ENCODE results near the gene PRXL2B. TPM values are rescaled to one million over a fixed set of nuclear protein-coding genes. Genes with fewer than 3 reads are reported as not detected.
"Not testable (repeated sequence)": the region's sequence is repeated elsewhere in the genome, so short reads cannot be mapped to it uniquely, and the experiment has no call there.

PRXL2B gene
- total RNA-seq, 2 donors from 2014 or later: 27.4 to 36.3 TPM

DNA sequence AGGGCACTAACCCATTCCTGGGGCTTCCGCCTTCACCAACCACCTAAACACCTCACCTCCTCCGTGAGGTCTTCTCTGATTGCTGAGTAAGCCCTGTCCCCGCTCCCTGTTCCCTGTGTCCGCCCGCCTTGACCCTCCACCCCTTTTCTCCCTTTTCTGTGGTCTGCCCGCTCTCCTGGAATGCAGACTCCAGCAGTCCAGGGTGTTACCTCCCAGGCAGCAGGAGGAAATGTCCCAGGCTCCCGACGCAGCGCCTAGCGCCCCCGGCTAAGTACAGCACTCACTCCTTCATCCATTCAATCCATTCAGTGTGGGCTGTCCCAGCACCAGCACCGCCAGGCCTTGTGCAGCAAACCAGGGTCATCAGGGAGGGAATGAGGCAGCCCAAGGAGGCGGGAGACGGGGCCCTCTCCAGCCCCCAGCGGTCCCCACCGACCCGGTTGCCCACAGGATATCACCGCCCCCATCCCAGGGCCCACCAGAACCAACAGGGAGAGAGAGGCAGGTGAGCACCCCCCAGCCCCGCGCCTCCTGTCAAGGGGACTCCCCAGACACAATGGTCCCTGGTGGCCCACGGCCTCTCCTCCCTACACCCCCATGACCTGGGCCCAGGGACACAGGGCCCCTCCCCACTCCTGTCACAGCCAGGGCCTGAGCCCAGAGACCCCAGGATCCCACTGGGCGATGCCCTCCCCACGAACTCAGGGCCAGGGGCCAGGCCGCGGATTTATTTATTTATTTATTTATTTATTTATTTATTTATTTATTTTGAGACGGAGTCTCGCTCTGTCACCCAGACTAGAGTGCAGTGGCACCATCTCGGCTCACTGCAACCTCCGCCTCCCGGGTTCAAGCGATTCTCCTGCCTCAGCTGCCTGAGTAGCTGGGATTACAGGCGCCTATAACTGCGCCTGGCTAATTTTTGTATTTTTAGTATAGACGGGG lies 20.2 kb upstream of the PRXL2B start:
- H3K27ac Mint-ChIP-seq: no peak overlapping the region
- H3K27me3 Mint-ChIP-seq: no peaks in the 10 kb centered on the region
- no peak overlapping the region for H3K4me3 Mint-ChIP-seq
- H3K9me3 Mint-ChIP-seq: no peaks in the 10 kb centered on the region
- no peak for ATAC-seq (replicated peaks)
- peaks cover 2% of the 10 kb centered on the region for H3K4me1 Mint-ChIP-seq
- peaks cover 24% of the 10 kb centered on the region for H3K36me3 Mint-ChIP-seq (ENCODE audit: low read depth)

DNA sequence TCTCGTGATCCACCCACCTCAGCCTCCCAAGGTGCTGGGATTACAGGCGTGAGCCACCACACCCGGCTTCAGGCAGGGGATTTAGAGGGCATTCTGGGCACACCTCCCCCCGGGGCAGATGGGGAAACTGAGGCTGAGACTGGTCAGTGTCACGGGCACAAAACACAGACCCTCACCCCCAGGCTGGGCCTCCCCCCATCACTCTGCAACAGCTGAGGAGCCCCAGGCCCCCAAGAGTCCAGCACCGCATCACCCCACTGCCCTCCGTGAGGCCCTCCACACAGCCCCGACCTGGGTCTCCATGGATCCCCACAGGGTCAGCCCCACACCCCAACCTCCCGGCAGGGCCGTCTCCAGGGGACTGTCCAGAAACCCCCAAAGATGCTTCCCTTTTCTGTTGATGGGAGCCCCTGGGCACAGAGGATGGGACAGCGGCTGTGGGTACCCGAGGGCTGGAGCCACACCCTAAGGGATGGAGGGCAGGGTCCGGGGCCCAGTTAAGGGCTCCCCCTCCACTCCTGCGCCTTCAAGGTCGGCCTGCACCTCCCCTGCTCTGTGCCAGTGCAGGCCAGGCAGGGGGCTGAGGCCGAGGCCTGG lies 19.4 kb upstream of the PRXL2B start:
- Mint-ChIP-seq H3K4me3 (no peak overlapping the region), H3K36me3 (ENCODE audit: low read depth) (peaks cover 17% of the 10 kb centered on the region), H3K4me1 (no peaks in the 10 kb centered on the region), H3K27ac (no peak overlapping the region), H3K27me3 (no peaks in the 10 kb centered on the region), H3K9me3 (no peaks in the 10 kb centered on the region)
- ATAC-seq (replicated peaks): peak; percentile 8

- not testable (repeated sequence) for H3K9me3 Mint-ChIP-seq; H3K36me3 Mint-ChIP-seq (ENCODE audit: low read depth); H3K27me3 Mint-ChIP-seq; H3K4me1 Mint-ChIP-seq; H3K27ac Mint-ChIP-seq; H3K4me3 Mint-ChIP-seq
- ATAC-seq (replicated peaks): peak; percentile 34
Observed at GRCh38 chr1:2568187-2568816, 18.3 kb upstream of the PRXL2B start.

DNA sequence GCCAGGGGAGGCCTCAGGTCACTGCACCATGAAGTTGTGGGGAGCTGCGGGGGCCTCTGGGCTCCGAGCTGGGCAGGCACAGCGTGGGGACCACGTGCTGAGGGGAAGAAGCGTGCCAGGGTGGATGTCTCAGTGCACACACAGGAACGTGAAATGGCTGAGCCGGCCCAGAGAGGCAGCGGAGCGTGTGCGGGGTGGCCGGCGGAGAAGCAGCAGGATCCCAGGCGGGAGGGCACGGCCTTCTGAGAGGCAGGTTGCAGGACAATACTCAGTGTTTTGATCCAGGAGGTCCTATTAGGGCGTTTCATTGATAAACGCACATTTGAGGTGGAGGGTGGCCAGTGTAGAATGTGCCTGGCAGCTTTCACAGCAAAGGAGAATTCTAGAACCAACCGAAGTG lies 17.5 kb upstream of the PRXL2B start:
- peaks cover 4% of the 10 kb centered on the region for H3K36me3 Mint-ChIP-seq (ENCODE audit: low read depth)
- H3K4me1 Mint-ChIP-seq: peaks cover 5% of the 10 kb centered on the region
- peaks cover 11% of the 10 kb centered on the region for H3K9me3 Mint-ChIP-seq
- no peak overlapping the region for H3K4me3 Mint-ChIP-seq
- no peak for ATAC-seq (replicated peaks)
- no peaks in the 10 kb centered on the region for H3K27me3 Mint-ChIP-seq
- no peak overlapping the region for H3K27ac Mint-ChIP-seq

- H3K4me1 Mint-ChIP-seq; H3K27me3 Mint-ChIP-seq; H3K4me3 Mint-ChIP-seq; ATAC-seq (replicated peaks); H3K36me3 Mint-ChIP-seq (ENCODE audit: low read depth); H3K27ac Mint-ChIP-seq: not testable (repeated sequence)
- peaks cover 11% of the 10 kb centered on the region for H3K9me3 Mint-ChIP-seq
Observed at GRCh38 chr1:2569703-2570102, 16.9 kb upstream of the PRXL2B start.

DNA sequence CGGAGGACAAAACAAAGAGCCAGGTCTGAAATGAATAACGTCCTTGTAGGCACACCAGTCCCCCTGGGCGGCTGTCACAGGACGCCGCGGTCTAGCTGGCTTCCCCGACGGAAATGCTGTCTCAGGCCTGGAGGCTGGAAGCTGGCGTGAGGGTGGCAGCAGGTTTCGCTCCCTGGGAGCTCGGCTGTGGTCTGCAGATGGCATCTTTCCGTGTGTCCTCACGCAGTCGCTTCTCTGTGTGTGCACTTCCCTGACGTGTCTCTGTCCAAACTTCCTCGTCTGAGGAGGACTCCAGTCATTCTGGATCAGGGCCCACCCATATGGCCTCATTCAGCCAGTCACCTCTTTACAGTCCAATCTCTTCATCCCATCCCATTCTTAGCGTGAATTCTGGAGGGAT lies 16.2 kb upstream of the PRXL2B start:
- Mint-ChIP-seq H3K27ac (no peak overlapping the region), H3K36me3 (ENCODE audit: low read depth) (peaks cover 4% of the 10 kb centered on the region), H3K9me3 (peaks cover 11% of the 10 kb centered on the region), H3K4me1 (peaks cover 5% of the 10 kb centered on the region), H3K4me3 (no peak overlapping the region), H3K27me3 (no peaks in the 10 kb centered on the region)
- ATAC-seq (replicated peaks): no peak

DNA sequence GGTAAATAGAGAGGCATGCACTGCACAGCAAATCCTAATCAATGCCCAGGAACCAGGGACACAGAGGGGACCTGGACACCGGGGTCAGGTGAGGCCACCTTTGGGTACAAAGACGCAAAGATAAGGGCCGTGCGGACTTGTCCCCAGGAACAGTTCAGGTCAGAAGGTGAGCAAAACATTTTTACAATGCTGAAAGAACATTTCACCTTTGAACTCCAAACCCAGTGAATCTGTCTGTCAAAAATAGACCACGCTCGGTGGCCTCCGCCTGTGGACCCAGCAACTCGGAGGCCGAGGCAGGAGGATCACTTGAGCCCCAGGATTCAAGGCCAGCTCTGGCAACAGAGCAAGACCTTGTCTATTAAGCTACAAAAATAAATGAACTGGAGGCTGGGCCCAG lies 15.2 kb upstream of the PRXL2B start:
- Mint-ChIP-seq H3K4me3 (no peak overlapping the region), H3K27ac (no peak overlapping the region), H3K36me3 (ENCODE audit: low read depth) (peaks cover 4% of the 10 kb centered on the region), H3K4me1 (peaks cover 5% of the 10 kb centered on the region), H3K27me3 (no peaks in the 10 kb centered on the region), H3K9me3 (peaks cover 11% of the 10 kb centered on the region)
- ATAC-seq (replicated peaks): no peak

DNA sequence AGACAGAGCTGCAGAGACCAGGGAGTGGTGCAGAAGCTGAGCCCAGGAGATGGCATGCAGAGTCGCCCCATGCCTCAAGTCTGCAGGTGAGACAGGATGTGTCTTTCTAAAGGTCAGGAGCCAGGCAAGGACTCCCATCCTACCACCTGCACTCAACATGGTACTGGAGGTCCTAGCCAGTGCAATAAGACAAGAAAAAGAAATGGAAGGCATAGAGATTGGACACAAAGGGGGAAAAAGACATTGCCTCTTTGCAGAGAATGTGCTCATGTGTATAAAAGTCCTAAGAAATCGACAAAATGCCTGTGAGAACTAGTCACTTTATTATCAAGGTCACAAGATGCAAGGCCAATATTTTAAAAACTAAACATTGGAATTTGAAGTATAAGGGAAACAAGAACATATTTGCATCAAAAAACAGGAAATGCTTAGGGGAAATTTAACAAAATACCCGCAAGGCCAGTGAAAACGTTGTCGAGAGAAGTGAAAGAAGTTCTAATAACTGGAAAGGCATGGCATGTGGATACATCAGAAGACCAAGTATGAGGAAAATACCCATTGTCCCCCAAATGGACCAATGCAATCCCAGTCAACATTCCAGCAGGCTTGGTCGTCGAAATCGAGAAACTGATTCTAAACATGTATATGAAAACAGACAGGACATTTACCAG lies 13.2 kb upstream of the PRXL2B start:
- no peaks in the 10 kb centered on the region for H3K36me3 Mint-ChIP-seq (ENCODE audit: low read depth)
- H3K4me1 Mint-ChIP-seq: peaks cover 5% of the 10 kb centered on the region
- H3K27me3 Mint-ChIP-seq: no peaks in the 10 kb centered on the region
- H3K4me3 Mint-ChIP-seq: no peak overlapping the region
- H3K9me3 Mint-ChIP-seq: peaks cover 11% of the 10 kb centered on the region
- H3K27ac Mint-ChIP-seq: no peak overlapping the region
- ATAC-seq (replicated peaks): no peak

DNA sequence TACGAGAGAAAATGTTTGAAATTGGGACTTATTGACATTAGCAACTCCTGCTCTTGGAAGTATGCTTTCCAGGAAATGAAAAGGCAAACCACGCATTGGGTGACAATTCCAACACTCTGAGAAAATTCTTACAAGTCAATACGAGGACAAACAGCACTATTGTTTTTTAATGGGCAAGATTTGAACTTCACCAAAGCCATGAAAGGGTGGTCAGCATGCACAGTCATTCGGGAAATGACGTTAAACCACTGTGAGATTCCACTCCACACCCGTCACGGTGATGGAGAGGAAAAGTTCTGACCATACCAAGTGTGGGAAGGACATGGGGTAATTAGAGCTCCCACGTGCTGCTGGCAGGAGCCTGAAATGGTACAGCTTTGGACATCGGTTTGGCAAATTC lies 12.2 kb upstream of the PRXL2B start:
- Mint-ChIP-seq H3K36me3 (ENCODE audit: low read depth) (no peaks in the 10 kb centered on the region), H3K4me1 (peaks cover 13% of the 10 kb centered on the region), H3K9me3 (peaks cover 15% of the 10 kb centered on the region), H3K27ac (no peak overlapping the region), H3K27me3 (no peaks in the 10 kb centered on the region), H3K4me3 (no peak overlapping the region)
- ATAC-seq (replicated peaks): no peak

DNA sequence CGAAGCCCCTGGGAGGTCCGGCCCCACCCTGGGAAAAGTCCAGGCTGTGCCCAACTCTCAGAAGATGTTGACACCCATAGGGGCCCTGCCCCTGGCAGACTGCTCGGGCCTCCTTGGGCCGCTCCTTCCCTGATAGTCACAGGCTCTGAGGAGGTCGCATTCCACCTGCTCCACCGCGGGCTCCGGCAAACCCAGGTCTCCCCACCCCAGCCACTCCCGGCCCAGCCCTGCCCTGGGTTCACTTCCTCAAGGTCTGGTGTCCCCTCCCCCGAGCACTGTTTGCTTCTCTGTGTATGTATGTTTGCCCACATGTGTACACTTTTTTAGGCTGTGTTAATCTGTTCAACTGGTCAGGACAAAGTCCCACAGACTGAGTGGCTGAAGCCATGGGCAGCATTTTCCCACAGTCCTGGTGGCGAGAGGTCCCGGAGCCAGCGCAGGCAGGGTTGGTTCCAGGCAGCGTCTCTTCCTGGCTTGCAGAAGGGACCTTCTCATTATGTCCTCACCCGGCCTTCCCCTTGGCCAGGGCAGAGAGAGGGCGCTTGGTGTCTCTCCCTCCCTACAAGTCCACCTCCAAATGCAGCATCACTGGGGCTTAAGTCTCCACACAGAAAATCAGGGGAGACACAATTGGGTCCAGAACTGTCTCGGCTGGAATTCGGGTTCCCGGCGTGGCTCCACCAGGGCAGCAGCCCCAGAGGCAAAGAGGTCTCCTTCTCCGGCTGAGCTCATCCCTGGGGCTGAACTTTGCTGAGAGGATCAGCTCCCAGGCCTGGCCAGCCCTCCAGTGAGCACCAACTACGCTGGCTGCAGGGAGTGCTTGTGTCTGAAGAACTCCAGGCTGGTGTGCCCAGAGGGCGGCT lies 10.5 kb upstream of the PRXL2B start:
- no peak for ATAC-seq (replicated peaks)
- Mint-ChIP-seq H3K4me3 (peak overlapping the region; percentile 76), H3K4me1 (peaks cover 26% of the 10 kb centered on the region), H3K27me3 (no peaks in the 10 kb centered on the region), H3K9me3 (peaks cover 15% of the 10 kb centered on the region), H3K27ac (peak overlapping the region; percentile 48), H3K36me3 (ENCODE audit: low read depth) (no peaks in the 10 kb centered on the region)

- peak overlapping the region; percentile 93 for H3K27ac Mint-ChIP-seq
- H3K4me3 Mint-ChIP-seq: peak overlapping the region; percentile 76
- not testable (repeated sequence) for H3K27me3 Mint-ChIP-seq; H3K36me3 Mint-ChIP-seq (ENCODE audit: low read depth)
- H3K9me3 Mint-ChIP-seq: peaks cover 15% of the 10 kb centered on the region
- peaks cover 38% of the 10 kb centered on the region for H3K4me1 Mint-ChIP-seq
- ATAC-seq (replicated peaks): peak; percentile 68
Observed at GRCh38 chr1:2577565-2578075, 9.0 kb upstream of the PRXL2B start.

GRCh38 chr1:2578758-2579118 lies 7.8 kb upstream of the PRXL2B start:
- peaks cover 8% of the 10 kb centered on the region for H3K9me3 Mint-ChIP-seq
- no peak for ATAC-seq (replicated peaks)
- H3K27ac Mint-ChIP-seq: peak overlapping the region; percentile 93
- peaks cover 3% of the 10 kb centered on the region for H3K36me3 Mint-ChIP-seq (ENCODE audit: low read depth)
- H3K27me3 Mint-ChIP-seq: no peaks in the 10 kb centered on the region
- peaks cover 34% of the 10 kb centered on the region for H3K4me1 Mint-ChIP-seq
- peak overlapping the region; percentile 76 for H3K4me3 Mint-ChIP-seq

- H3K27me3 Mint-ChIP-seq: no peaks in the 10 kb centered on the region
- no peak for ATAC-seq (replicated peaks)
- peaks cover 4% of the 10 kb centered on the region for H3K9me3 Mint-ChIP-seq
- H3K4me1 Mint-ChIP-seq: peaks cover 46% of the 10 kb centered on the region
- H3K27ac Mint-ChIP-seq: peak overlapping the region; percentile 84
- H3K36me3 Mint-ChIP-seq (ENCODE audit: low read depth): peaks cover 22% of the 10 kb centered on the region
- H3K4me3 Mint-ChIP-seq: peak overlapping the region; percentile 85
Observed at GRCh38 chr1:2580691-2581090, 5.9 kb upstream of the PRXL2B start.

Data from activated T-helper 17 cell treated with anti-CD3 and anti-CD28 coated beads, Interleukin-2, amount 50 U/mL, for 72 hours (primary cell).